Pons (tissue), 1 donor: ENCODE measurements around the gene AKAIN1.

ENCODE experiments used
- DNase-seq: peaks from one replicate; pipeline ENCODE4 v3.0.0-alpha.2; 2016; ENCODE audit warnings: low spot score

The AKAIN1 gene

GRCh38 chr18:5197032-5197434, at the start of gene AKAIN1:
Gene AKAIN1 (minus strand): TSS chr18:5197257. CDS start chr18:5197053, 204 bp downstream.
- DNase-seq = peak; percentile 7

DNA sequence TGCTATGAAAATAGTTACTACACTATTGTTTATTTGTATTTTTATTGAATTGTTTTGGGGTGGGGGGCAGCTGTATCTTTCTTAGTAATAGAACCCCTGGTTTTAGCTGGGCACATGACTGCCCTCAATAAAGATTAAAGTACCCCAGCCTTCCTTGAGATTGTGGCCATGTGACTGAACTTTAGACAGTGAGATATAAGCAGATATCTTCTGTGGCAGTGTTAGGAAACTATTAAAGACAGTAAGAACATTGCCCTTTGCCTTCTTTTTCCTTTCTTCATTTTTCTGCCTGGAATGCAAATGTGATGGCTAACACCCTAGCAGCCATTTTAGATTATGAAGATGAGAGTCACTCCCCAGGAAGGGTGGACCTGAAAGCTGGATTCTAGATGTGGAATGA, 47.9 kb upstream of the AKAIN1 start:
- DNase-seq = no peak

DNA sequence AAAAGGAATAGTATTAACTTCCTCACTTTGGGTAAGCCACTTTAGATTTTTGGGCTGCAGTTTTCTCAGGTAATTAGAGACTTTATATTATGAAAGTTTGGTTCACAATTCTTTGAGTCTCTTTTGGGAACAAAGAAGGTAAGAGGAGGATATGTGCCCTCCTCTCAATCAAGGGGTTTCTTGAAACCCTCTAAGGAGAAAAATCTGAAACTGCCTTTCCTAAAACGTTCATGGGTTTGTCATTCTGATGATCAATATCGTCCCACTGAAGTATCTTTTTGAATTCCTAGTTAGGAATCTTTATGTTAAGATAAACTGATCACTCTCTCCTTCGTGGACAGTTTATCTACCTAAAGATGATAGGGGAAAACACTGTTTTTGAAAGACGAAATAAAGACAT, 42.4 kb upstream of the AKAIN1 start:
- DNase-seq = no peak

DNA sequence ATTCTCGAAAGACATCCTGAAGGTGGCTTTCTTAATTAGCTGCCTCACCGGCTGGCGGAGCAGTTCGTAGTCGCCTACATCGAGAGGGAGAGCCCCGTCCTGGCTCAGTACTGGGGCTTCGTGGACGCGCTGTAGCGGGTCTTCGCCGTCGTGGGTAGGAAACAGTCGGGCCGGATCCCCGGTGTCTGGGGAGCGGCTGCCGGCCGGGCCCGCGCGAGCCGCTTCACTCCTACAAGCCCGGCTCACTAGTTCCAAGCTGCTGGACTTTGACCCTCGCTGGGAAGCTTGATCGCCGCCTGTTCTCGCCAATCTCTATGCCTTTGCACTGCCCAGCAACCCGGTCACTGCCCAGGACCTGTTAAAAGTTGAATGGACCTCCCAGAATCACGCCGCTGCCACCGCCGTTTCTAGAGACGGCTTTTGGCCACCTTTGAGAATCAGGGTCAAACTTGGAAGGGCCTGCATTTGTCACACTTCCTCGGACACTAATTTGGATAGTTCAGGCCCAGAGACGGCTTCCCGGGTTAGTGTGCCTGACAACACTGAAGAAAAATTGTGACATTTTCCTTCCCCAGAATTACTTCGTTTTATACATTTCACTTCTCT, 41.4 kb upstream of the AKAIN1 start:
- peak; percentile 31 for DNase-seq

GRCh38 chr18:5237723-5238370, 40.8 kb upstream of the AKAIN1 start:
- peak; percentile 86 for DNase-seq

DNA sequence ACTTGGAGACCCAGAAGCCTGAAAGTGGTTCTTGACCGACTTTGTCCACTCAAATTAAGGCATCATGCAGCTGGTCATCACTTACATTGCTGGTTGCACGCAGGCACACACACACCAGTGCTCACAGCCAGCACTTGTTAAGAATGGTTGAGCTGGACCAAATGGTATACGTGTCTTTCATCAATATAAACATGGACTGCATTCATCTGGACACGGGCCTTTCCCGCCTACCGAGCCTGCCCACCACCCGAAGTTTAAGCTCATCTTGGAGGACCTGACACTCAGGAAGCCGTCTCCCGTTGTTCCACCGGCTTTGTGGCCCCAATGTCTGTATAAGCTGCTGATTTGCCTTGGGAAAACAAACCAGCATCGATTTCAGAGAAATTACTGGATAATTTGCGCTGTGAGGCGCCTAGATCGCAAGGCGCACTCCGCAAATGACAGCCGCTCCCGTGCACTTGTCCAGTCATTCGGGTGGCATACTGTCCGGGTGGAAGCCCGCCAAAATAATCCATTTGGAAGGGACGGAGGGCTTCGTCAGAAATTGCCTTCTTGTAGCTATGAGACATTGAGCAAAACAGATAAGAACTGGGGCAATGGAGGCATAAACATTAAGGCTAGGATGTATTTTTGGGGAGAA, 40.1 kb upstream of the AKAIN1 start:
- no peak for DNase-seq

- DNase-seq = no peak
Measured at GRCh38 chr18:5214583-5215351, 17.7 kb upstream of the AKAIN1 start.

- no peak for DNase-seq
Measured at GRCh38 chr18:5207471-5208150, 10.6 kb upstream of the AKAIN1 start.

GRCh38 chr18:5198311-5198710, 1.3 kb upstream of the AKAIN1 start:
- DNase-seq = no peak

DNA sequence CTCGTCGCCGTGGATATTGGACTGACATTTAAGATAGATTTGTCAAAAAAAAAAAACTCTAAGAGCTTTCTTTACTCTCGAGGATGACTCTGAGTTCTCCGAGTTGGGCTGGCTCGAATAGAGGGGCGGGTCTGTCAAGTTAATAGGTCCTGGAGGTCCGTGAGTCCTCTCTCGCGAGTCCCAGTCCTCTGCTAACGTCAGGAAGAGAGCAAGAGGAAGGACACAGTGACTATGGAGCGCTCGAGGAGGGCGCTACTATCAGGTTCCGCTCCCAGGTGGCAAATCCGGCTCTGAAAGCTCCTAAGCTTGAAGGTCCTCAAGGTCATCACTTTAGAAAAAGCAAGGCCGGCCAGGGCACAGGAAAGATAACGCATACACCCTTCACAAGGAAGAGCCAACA, 404 bp upstream of the AKAIN1 start:
- DNase-seq = no peak

DNA sequence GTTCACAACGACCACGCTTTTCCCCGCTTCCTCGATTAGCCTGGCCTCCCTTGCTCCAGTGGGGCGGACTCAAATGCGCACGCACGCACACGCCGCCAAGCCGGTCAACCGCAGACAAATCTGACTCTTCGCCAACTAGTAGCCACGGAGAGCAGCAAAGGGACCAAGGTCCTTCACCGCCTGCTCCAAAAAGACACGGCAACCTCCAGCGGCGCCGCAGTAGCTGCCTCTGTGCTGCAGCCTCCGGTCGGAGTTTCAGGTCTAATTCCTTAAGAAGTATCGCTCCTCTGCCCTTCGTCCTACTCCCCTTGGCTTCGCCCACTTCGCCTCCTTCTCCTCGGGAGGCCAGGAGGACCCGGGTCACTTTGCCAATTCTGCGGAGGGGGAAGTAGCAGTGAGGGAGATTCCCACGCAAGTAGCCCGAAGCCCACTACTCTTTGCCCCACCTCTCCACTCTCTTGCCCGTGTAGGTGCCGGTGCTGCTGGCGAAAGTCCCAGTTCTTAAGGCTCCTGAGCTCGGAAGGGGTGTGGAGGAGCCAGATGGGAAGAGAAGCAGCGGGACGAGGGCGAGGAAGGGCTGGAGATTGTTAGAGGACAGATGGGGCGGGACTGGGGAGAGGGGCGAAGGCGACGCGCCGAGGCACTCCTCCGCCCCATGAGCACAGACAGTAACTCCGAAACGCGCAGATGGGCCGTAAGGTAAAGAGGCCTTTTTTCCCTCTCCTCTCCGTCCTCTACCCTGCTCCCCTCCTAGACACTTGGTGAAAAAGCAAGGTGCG, 615 bp downstream of the AKAIN1 start:
- no peak for DNase-seq

DNA sequence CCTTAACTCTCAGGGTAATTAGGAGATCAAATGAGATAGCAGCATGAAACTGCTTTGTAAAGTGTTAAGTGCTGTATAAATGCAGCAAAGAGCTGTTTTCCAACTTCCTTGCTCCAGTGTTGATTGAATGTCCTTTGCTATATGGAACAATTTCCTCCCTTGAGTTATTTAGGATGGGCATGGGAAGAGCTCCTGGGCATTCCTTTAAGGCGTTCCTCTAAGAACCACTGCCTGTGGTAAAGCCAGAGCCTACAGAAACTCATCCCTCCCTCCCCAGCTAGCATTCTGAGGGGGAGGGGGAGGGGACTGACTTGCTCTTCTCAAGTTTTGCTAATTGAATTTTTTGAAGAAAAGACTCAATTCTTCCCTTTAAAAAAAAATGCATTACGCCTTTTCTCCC, 1.4 kb downstream of the AKAIN1 start:
- no peak for DNase-seq

- no peak for DNase-seq
Measured at GRCh38 chr18:5180254-5180653, 16.8 kb downstream of the AKAIN1 start.

GRCh38 chr18:5178519-5178918, 18.5 kb downstream of the AKAIN1 start:
- DNase-seq = no peak

- peak; percentile 44 for DNase-seq
Measured at GRCh38 chr18:5175378-5175777, 21.7 kb downstream of the AKAIN1 start.

DNA sequence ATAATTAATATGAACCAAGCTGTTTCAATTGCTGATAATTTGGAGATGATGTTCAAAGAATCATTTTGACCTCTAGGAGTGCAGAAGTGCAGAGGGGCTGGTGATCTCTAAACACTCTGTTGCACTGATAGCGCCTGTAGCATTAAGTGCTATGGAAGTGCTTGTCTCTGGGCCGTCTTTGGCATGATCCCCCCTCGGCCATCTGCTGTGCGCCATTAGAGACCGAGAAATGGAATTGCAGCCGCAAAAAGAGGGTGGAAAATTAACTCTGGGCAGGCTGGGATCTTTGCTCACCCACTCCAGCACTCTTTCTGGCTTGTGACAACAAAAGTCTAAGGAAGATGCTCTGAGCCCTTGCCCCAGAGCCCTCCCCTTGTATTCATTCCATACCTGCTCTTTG, 23.4 kb downstream of the AKAIN1 start:
- DNase-seq = no peak

- DNase-seq = no peak
Measured at GRCh38 chr18:5173236-5173635, 23.8 kb downstream of the AKAIN1 start.

DNA sequence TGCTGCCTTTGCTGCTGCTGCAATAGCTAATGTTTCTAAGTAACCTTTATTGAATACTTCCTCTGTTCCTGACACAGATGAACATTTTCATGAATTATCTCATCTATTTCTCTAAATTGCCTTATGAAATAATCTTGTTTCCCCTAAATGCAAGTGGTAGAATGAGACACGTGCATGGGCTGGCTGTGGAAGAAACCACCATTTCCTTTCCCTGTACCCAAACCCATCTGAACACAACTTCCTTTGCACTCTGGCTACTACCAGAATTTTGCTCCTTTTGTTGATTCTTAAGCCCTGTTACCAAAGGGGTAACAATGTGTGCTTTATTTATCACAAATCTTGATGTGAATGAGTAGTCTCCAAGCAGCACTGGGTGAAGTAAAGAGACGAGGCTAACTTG, 29.2 kb downstream of the AKAIN1 start:
- no peak for DNase-seq

DNA sequence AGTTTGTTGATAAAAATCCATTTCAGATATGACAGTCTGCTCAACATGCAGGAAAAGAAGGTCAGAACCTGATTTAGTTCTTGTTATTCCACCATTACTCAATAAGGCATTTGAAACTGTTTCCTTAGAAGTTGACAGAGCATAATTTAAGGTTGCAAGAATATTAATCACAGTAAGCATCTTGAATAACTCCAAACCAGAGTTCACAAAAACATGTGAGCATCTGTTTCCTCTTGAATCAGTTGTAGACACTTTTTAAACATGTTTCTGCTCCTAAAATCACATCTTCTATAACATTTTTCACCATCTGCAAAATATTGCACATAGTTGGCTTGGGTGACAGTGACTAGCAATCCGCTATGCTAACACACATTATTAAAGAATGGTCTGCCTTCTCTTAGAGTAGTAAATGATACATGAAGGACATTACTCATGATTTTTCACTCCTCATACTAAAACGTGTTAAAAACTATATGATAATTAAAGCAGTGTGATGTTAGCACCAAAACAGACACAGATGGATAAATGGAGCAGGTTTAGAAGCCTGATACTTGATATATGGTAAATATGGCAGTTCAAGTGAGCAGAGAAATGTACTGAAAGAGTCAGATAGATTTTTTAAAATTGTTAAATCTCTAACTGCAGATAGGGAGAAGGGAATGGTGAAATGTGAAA, 30.3 kb downstream of the AKAIN1 start:
- no peak for DNase-seq

DNA sequence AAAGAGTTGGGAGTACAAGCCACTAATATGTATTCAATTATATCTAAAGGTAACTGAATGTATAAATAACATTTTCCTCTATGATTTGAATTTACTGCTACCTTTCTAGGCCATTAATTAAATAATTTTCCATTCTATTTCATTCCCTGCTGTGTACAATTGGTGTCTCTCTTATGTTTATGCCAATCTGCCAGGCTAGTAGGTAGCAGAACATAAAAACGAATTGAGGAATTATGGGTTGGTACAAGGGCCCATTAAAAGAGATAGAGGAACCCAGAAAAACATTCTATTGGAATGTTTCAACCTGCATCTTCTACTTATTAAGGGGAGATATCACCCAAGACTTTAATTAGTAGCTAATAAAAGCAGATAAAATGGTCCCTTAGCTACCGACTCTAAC, 32.2 kb downstream of the AKAIN1 start:
- DNase-seq = no peak

- DNase-seq = no peak
Measured at GRCh38 chr18:5162111-5162510, 34.9 kb downstream of the AKAIN1 start.
